ENCODE measurements around the gene CDK16.

DNA sequence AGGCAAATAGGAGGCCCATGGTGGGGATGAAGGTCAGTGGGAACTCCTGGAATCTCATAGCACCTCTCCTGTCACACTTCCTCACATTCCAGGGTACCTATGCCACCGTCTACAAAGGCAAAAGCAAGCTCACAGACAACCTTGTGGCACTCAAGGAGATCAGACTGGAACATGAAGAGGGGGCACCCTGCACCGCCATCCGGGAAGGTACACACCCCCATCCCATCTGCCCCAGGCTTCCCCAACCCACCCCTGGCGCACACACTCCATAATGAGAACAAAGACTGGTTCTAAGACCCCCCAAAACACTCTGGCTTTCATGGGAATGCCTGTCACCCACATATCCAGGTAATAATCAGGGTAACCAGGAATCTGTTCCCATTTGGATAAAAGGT is 6.4 kb downstream of the CDK16 start:
- TF ChIP-seq, protein P1, sequence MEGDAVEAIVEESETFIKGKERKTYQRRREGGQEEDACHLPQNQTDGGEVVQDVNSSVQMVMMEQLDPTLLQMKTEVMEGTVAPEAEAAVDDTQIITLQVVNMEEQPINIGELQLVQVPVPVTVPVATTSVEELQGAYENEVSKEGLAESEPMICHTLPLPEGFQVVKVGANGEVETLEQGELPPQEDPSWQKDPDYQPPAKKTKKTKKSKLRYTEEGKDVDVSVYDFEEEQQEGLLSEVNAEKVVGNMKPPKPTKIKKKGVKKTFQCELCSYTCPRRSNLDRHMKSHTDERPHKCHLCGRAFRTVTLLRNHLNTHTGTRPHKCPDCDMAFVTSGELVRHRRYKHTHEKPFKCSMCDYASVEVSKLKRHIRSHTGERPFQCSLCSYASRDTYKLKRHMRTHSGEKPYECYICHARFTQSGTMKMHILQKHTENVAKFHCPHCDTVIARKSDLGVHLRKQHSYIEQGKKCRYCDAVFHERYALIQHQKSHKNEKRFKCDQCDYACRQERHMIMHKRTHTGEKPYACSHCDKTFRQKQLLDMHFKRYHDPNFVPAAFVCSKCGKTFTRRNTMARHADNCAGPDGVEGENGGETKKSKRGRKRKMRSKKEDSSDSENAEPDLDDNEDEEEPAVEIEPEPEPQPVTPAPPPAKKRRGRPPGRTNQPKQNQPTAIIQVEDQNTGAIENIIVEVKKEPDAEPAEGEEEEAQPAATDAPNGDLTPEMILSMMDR (IDR thresholded peaks at IDR 0.05 in 8 of 11, conservative IDR thresholded peaks at IDR 0.05 in 3 of 11), result no peak
- TF ChIP-seq POLR2A (IDR thresholded peaks at IDR 0.05) (no peak), POLR2AphosphoS5 (IDR thresholded peaks at IDR 0.05) (no peak)
